ENCODE data around the gene FAM131C.

FAM131C gene

GRCh38 chr1:16068356-16069270 lies 4.8 kb downstream of the FAM131C start:
- no peak overlapping the region for H3K27ac ChIP-seq (replicated peaks)
- H3K27me3 ChIP-seq (ENCODE audit: insufficient read depth, poor library complexity, severe bottlenecking): peaks cover 55% of the 10 kb centered on the region
- TF ChIP-seq GABPA (IDR thresholded peaks at IDR 0.05; ENCODE audit: low read depth) (no peak), CTCF (IDR thresholded peaks at IDR 0.05; ENCODE audit: insufficient read depth, low read length) (no peak), SPI1 (IDR thresholded peaks at IDR 0.05; ENCODE audit: borderline replicate concordance, low read depth) (no peak), POLR2AphosphoS5 (IDR thresholded peaks at IDR 0.05; ENCODE audit: low read depth) (no peak)
- H3K4me3 ChIP-seq (replicated peaks; ENCODE audit: insufficient read depth, low read length): no peak overlapping the region
- DNase-seq (ENCODE audit: low read depth in 1 of 2, low spot score in 1 of 2): no peak

DNA sequence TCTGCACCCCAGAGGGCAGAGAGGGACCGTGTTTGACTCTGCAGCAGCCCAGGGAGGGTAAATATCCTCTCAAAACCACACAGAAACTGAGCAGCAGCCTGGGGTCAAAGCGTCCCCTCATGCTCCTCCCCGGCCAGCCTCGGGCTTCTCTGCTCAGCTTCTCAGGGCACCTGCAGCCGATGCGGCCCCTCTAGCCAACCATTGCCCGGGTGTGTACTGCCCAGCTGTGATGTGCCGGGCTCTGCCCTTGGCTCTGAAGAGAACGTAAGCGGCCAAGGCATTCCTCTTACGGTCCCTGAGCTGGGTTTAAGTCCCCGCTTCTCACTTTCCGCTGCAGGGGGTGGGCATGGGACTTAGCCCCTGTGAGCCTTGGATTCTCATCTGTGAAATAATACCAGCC lies 5.5 kb downstream of the FAM131C start:
- no peak for DNase-seq (ENCODE audit: low read depth in 1 of 2, low spot score in 1 of 2)
- Histone ChIP-seq H3K4me3 (replicated peaks; ENCODE audit: insufficient read depth, low read length) (no peak overlapping the region), H3K27ac (replicated peaks) (no peak overlapping the region), H3K27me3 (ENCODE audit: insufficient read depth, poor library complexity, severe bottlenecking) (peaks cover 55% of the 10 kb centered on the region)
- TF ChIP-seq SPI1 (IDR thresholded peaks at IDR 0.05; ENCODE audit: borderline replicate concordance, low read depth) (no peak), CTCF (IDR thresholded peaks at IDR 0.05; ENCODE audit: insufficient read depth, low read length) (no peak), GABPA (IDR thresholded peaks at IDR 0.05; ENCODE audit: low read depth) (no peak), POLR2AphosphoS5 (IDR thresholded peaks at IDR 0.05; ENCODE audit: low read depth) (no peak), REST (IDR thresholded peaks at IDR 0.05; ENCODE audit: insufficient replicate concordance, low read depth) (no peak)

DNA sequence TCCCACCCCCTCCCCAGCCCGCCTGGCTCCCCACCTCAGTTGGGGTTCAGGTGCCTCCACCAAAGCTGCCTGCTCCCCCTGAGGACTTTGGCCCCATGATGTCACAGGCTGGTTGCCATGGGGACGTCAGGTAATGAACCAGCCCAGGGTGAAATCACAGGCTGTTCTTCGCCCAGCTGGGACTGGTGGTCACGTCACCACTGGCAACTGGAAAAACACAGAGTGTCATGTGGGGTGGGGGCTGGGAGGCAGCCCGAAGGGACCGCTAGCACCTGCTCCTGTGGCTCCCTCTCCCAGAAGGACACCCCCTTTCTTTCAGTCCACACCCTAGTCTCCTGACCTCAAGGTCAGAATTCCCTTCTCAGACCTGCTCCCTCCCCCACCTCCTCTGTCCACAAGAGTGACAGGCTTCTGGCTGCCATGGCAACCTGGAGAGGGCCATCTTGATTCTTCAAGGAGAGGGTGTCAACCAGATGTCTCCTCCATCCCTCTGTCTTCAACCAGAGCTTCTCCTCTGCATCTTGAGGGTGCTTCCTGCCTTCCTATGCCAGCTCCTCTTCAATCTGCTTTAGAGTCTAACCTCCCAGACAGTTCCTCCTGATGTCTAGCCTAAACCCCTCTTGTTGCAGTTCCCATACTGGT lies 6.2 kb downstream of the FAM131C start:
- Histone ChIP-seq H3K27ac (replicated peaks) (no peak overlapping the region), H3K4me3 (replicated peaks; ENCODE audit: insufficient read depth, low read length) (no peak overlapping the region), H3K27me3 (ENCODE audit: insufficient read depth, poor library complexity, severe bottlenecking) (peaks cover 48% of the 10 kb centered on the region)
- DNase-seq (ENCODE audit: low read depth in 1 of 2, low spot score in 1 of 2): no peak
- no peak for TF ChIP-seq POLR2AphosphoS5 (IDR thresholded peaks at IDR 0.05; ENCODE audit: low read depth)
- TF ChIP-seq CTCF (IDR thresholded peaks at IDR 0.05; ENCODE audit: insufficient read depth, low read length): no peak
- no peak for TF ChIP-seq SPI1 (IDR thresholded peaks at IDR 0.05; ENCODE audit: borderline replicate concordance, low read depth)
- TF ChIP-seq GABPA (IDR thresholded peaks at IDR 0.05; ENCODE audit: low read depth): no peak
- TF ChIP-seq REST (IDR thresholded peaks at IDR 0.05; ENCODE audit: insufficient replicate concordance, low read depth): no peak
